Sigmoid colon (tissue), 7 donors: ENCODE data around the gene TOMM7. TPM values are rescaled to one million over a fixed set of nuclear protein-coding genes. Genes with fewer than 3 reads are reported as not detected.

ENCODE experiments used
- DNase-seq: peaks from one replicate; pipeline ENCODE4 v3.0.0-alpha.2; 2019
- H3K27ac ChIP-seq, 4 donors: fragments of 200-600 bp; sonication (generic); one replicate each; pipeline ENCODE4 v1.5.1; 2016 to 2019; ENCODE audit warnings: mild to moderate bottlenecking in 1 of 4
- H3K27me3 ChIP-seq, 3 donors: fragments of 200-600 bp; sonication (generic); one replicate each; pipeline ENCODE4 v1.5.1; 2019; ENCODE audit warnings: mild to moderate bottlenecking in 1 of 3
- H3K36me3 ChIP-seq, 4 donors: fragments of 200-600 bp; sonication (generic); one replicate each; pipeline ENCODE4 v1.5.1; 2016 to 2019
- H3K4me1 ChIP-seq, 4 donors: fragments of 200-600 bp; sonication (generic); one replicate each; pipeline ENCODE4 v1.5.1; 2017 to 2019
- H3K4me3 ChIP-seq, 4 donors: fragments of 200-600 bp; sonication (generic); one replicate each; pipeline ENCODE4 v1.5.1; 2017 to 2019; ENCODE audit warnings: mild to moderate bottlenecking in 2 of 4, moderate library complexity in 1 of 4
- H3K9me3 ChIP-seq, 4 donors: fragments of 200-600 bp in 3 of 4; sonication (generic) in 3 of 4; one replicate each; pipeline versions ENCODE4 v1.5.1 to v1.6.1; 2013 to 2019
- CTCF ChIP-seq, 4 experiments: fragments of 450-650 bp in 3 of 4; fragments of 200-600 bp in 1 of 4; IDR thresholded peaks; one replicate each; pipeline ENCODE4 v1.5.1; 2016 to 2019; ENCODE audit warnings: antibody characterized with exemption in 4 of 4, mild to moderate bottlenecking in 3 of 4, moderate library complexity in 2 of 4
- EP300 ChIP-seq, 4 donors: sonication (generic); formaldehyde crosslinking; IDR thresholded peaks; one replicate each; pipeline ENCODE4 v1.6.1; 2017; ENCODE audit warnings: antibody characterized with exemption in 4 of 4
- POLR2A ChIP-seq, 2 donors: fragments of 450-650 bp; IDR thresholded peaks; one replicate each; pipeline ENCODE4 v1.6.1; 2016; ENCODE audit warnings: antibody characterized with exemption in 2 of 2, mild to moderate bottlenecking in 2 of 2, moderate library complexity in 2 of 2
- POLR2AphosphoS5 ChIP-seq, 4 donors: sonication (generic); formaldehyde crosslinking; IDR thresholded peaks; one replicate each; pipeline ENCODE4 v1.6.1; 2017; ENCODE audit warnings: antibody characterized with exemption in 4 of 4
- WGBS, 2 donors: extraction: QIAGEN DNeasy Blood & Tissue Kit; methylation state at CpG; one replicate each; pipeline ENCODE4 v1.1.7; 2013; 5-methylcytosine and 5-hydroxymethylcytosine counted together
- intact Hi-C: fragments of 100-400 bp; cut with DNase I; formaldehyde crosslinking; loops from one replicate; pipeline ENCODE4 v1.15.1; 2023
- polyA plus RNA-seq, 3 donors: library from polyadenylated mRNA; stranded (reverse); fragments of 200-250 nt; gene quantifications; one replicate each; pipeline ENCODE4 v1.2.3, GENCODE V29; 2013
- small RNA-seq, 3 donors: library from RNA; depleted of rRNA; stranded (forward); fragments of <200 nt; gene quantifications; one replicate each; pipeline ENCODE3, GENCODE V24; 2016
- total RNA-seq, 4 donors: library from RNA; depleted of rRNA; stranded (reverse); fragments of >200 nt; gene quantifications; one replicate each; pipeline ENCODE4 v1.1.0, GENCODE V29; 2016
- donor health status: healthy with polysubstance abuse.
- donor health status: Bipolar disorder and iron deficiency.
- donor health status: healthy.

Gene TOMM7
- total and polyA plus RNA-seq, 7 donors, result 148 to 625 (median 326) TPM

GRCh38 chr7:22771194-22771871, 51.3 kb downstream of the TOMM7 start:
- no peak overlapping the region for H3K4me3 ChIP-seq
- no peaks in the 10 kb centered on the region for H3K9me3 ChIP-seq
- H3K36me3 ChIP-seq, result no peaks in the 10 kb centered on the region
- H3K4me1 ChIP-seq, result no peaks in the 10 kb centered on the region
- no peak for TF ChIP-seq POLR2A (IDR thresholded peaks at IDR 0.05)
- no peak for TF ChIP-seq POLR2AphosphoS5 (IDR thresholded peaks at IDR 0.05)
- TF ChIP-seq EP300 (IDR thresholded peaks at IDR 0.05), result no peak
- TF ChIP-seq CTCF (IDR thresholded peaks at IDR 0.05), result no peak
- H3K27ac ChIP-seq, result no peak overlapping the region
- WGBS, 2 donors, result 91 to 93% methylated on average over 1 of the region's 1 CpG
- DNase-seq, result no peak
- intact Hi-C loops, result no loop called here
- H3K27me3 ChIP-seq, result no peaks in the 10 kb centered on the region

GRCh38 chr7:22765609-22766008, 57.0 kb downstream of the TOMM7 start:
- intact Hi-C loops, result no loop called here
- no peak for DNase-seq
- WGBS, 2 donors, result 70 to 79% methylated on average over 4 of the region's 4 CpGs

More at GRCh38 chr7:22765609-22766008, 57.0 kb downstream of the TOMM7 start:
- Histone ChIP-seq H3K4me1 (no peaks in the 10 kb centered on the region), H3K9me3 (peaks cover 0 to 3% (median 0%) of the 10 kb centered on the region in 4 donors), H3K4me3 (no peak overlapping the region), H3K27me3 (no peaks in the 10 kb centered on the region), H3K27ac (no peak overlapping the region), H3K36me3 (no peaks in the 10 kb centered on the region)
- TF ChIP-seq POLR2A (IDR thresholded peaks at IDR 0.05) (no peak), CTCF (IDR thresholded peaks at IDR 0.05) (no peak), EP300 (IDR thresholded peaks at IDR 0.05) (no peak), POLR2AphosphoS5 (IDR thresholded peaks at IDR 0.05) (no peak)

Small RNAs within 50 kb of the gene (small RNA-seq; reads per million reads assigned to genes)
- 2,788 to 6,427 (median 5,001) reads per million in 3 donors for gene SNORD93

Other genes with a start within 250 kb of the TOMM7 start
- gene IL6, start 95.6 kb downstream of the TOMM7 start, total RNA-seq, result 10 to 100 TPM in 2 of 4 donors, 1 to 10 TPM in 2; 2.1 to 43.3 (median 9.7) TPM
- 10 to 100 TPM in 1 of 3 donors, 1 to 10 TPM in 1, not detected in 1; 5.3 to 13.8 TPM for gene IL6, start 95.6 kb downstream of the TOMM7 start, polyA plus RNA-seq
- gene HYCC1, start 191.3 kb upstream of the TOMM7 start, total RNA-seq, result 10 to 100 TPM; 28.8 to 49.9 (median 35.0) TPM
- gene HYCC1, start 191.3 kb upstream of the TOMM7 start, polyA plus RNA-seq, result 1 to 10 TPM; 1.4 to 8.1 (median 4.2) TPM